Neural cell (in vitro differentiated cells): Measurements from ENCODE around the gene LPP. TPM values are rescaled to one million over a fixed set of nuclear protein-coding genes. Genes with fewer than 3 reads are reported as not detected.

Source experiments
- H2AFZ ChIP-seq: fragments of 200-600, 300-800 bp; sonication (generic), shearing (Covaris generic); 2 replicates; pipeline ENCODE4 v1.6.0; 2014; ENCODE audit warnings: low read depth, mild to moderate bottlenecking, antibody characterized with exemption, low read length, moderate library complexity
- H3F3A ChIP-seq: fragments of 200-600 bp; shearing (Covaris generic); 2 replicates; pipeline ENCODE4 v1.6.1; 2016; ENCODE audit warnings: mild to moderate bottlenecking, moderate library complexity, mixed read lengths, antibody characterized with exemption, low read length; ENCODE audit not compliant: insufficient read depth, poor library complexity, severe bottlenecking
- H3K27ac ChIP-seq: fragments of 200-600, 300-800 bp; sonication (generic), shearing (Covaris generic); 2 replicates; pipeline ENCODE4 v1.5.1; 2014; ENCODE audit warnings: mild to moderate bottlenecking, low read length, moderate library complexity
- H3K27me3 ChIP-seq: fragments of 300-800, 200-600 bp; sonication (generic), shearing (Covaris generic); 2 replicates; pipeline ENCODE4 v1.6.0; 2014; ENCODE audit warnings: mild to moderate bottlenecking, low read depth, low read length, moderate library complexity; ENCODE audit not compliant: insufficient read depth
- H3K36me3 ChIP-seq: fragments of 300-800, 200-600 bp; sonication (generic), shearing (Covaris generic); 2 replicates; pipeline ENCODE4 v1.5.1; 2014; ENCODE audit warnings: mild to moderate bottlenecking, antibody characterized with exemption, low read length, moderate library complexity; ENCODE audit not compliant: insufficient read depth
- H3K4me2 ChIP-seq: fragments of 300-800, 200-600 bp; sonication (generic), shearing (Covaris generic); 2 replicates; pipeline ENCODE4 v1.6.0; 2014; ENCODE audit warnings: mild to moderate bottlenecking, low read length
- H3K4me3 ChIP-seq: fragments of 300-800, 200-600 bp; sonication (generic), shearing (Covaris generic); 2 replicates; pipeline ENCODE4 v1.5.1; 2014; ENCODE audit warnings: mild to moderate bottlenecking, low read length, moderate library complexity
- H3K79me2 ChIP-seq: fragments of 200-600 bp; shearing (Covaris generic); replicated peaks from 2 replicates; pipeline ENCODE4 v1.6.0; 2014; ENCODE audit warnings: mild to moderate bottlenecking, low read length, moderate library complexity; ENCODE audit not compliant: insufficient read depth
- H3K9ac ChIP-seq: fragments of 300-800, 200-600 bp; sonication (generic), shearing (Covaris generic); 2 replicates; pipeline ENCODE4 v1.6.1; 2016; ENCODE audit warnings: mild to moderate bottlenecking, low read length, mixed read lengths
- H3K9me2 ChIP-seq: fragments of 200-600 bp; shearing (Covaris generic); 2 replicates; pipeline ENCODE4 v1.6.1; 2016; ENCODE audit warnings: mild to moderate bottlenecking, low read length, mixed read lengths; ENCODE audit not compliant: insufficient read depth
- H3K9me3 ChIP-seq: fragments of 200-600, 300-800 bp; sonication (generic), shearing (Covaris generic); 2 replicates; pipeline ENCODE4 v1.6.1; 2016; ENCODE audit warnings: mild to moderate bottlenecking, mixed run types, low read length, moderate library complexity, mixed read lengths
- H4K20me1 ChIP-seq: fragments of 200-600 bp; shearing (Covaris generic); 2 replicates; pipeline ENCODE4 v1.6.1; 2016; ENCODE audit warnings: mild to moderate bottlenecking, mixed run types; ENCODE audit not compliant: insufficient read depth
- CTCF ChIP-seq: fragments of 450-650 bp; IDR thresholded peaks from 2 replicates; pipeline ENCODE4 v1.5.1; 2014; ENCODE audit warnings: antibody characterized with exemption, mild to moderate bottlenecking, moderate library complexity; ENCODE audit not compliant: poor library complexity, severe bottlenecking
- EP300 ChIP-seq: fragments of 450-650 bp; conservative IDR thresholded peaks from 2 replicates; pipeline ENCODE4 v1.6.1; 2014; ENCODE audit warnings: antibody characterized with exemption, mild to moderate bottlenecking, moderate library complexity; ENCODE audit not compliant: poor library complexity, severe bottlenecking
- EZH2 ChIP-seq: fragments of 200-600, 300-800 bp; shearing (Covaris generic), sonication (generic); IDR thresholded peaks from 2 replicates; pipeline ENCODE4 v1.6.1; 2014; ENCODE audit warnings: antibody characterized with exemption, low read length, borderline replicate concordance, mild to moderate bottlenecking; ENCODE audit not compliant: insufficient read depth, poor library complexity, severe bottlenecking
- MXI1 ChIP-seq: fragments of 450-650 bp; conservative IDR thresholded peaks from 2 replicates; pipeline ENCODE4 v1.6.1; 2014; ENCODE audit warnings: antibody characterized with exemption, mild to moderate bottlenecking; ENCODE audit not compliant: poor library complexity, severe bottlenecking
- POLR2AphosphoS5 ChIP-seq: IDR thresholded peaks from 2 replicates; pipeline ENCODE4 v1.6.1; 2012
- RAD21 ChIP-seq: fragments of 450-650 bp; conservative IDR thresholded peaks from 2 replicates; pipeline ENCODE4 v1.6.1; 2014; ENCODE audit warnings: antibody characterized with exemption, mild to moderate bottlenecking, moderate library complexity
- REST ChIP-seq: IDR thresholded peaks from 2 replicates; pipeline ENCODE4 v1.6.1; 2012; ENCODE audit warnings: borderline replicate concordance
- SMC3 ChIP-seq: fragments of 450-650 bp; conservative IDR thresholded peaks from 2 replicates; pipeline ENCODE4 v1.6.1; 2014; ENCODE audit warnings: antibody characterized with exemption, mild to moderate bottlenecking, moderate library complexity; ENCODE audit not compliant: poor library complexity
- TAF1 ChIP-seq: IDR thresholded peaks from 2 replicates; pipeline ENCODE4 v1.6.1; 2012; ENCODE audit warnings: low read depth
- polyA plus RNA-seq: library from polyadenylated mRNA; depleted of rRNA; stranded (reverse); fragments of >200 nt; gene quantifications from 2 replicates; pipeline ENCODE4 v1.2.3, GENCODE V29; 2014

The LPP gene
- polyA plus RNA-seq, 1 donor from 2014 or later = 3.0 TPM

GRCh38 chr3:188682316-188682715 lies 528.4 kb downstream of the LPP start:
- Histone ChIP-seq H3K4me3 (no peak overlapping the region), H3K9me2 (no peaks in the 10 kb centered on the region), H3K79me2 (no peaks in the 10 kb centered on the region), H2AFZ (no peak overlapping the region), H3K9ac (no peak overlapping the region), H4K20me1 (no peaks in the 10 kb centered on the region), H3K4me2 (no peak overlapping the region), H3F3A (no peaks in the 10 kb centered on the region), H3K36me3 (no peaks in the 10 kb centered on the region), H3K27ac (no peak overlapping the region), H3K9me3 (no peaks in the 10 kb centered on the region), H3K27me3 (no peaks in the 10 kb centered on the region)
- TF ChIP-seq RAD21 (no peak), POLR2AphosphoS5 (no peak), REST (no peak), CTCF (no peak), SMC3 (no peak), EZH2 (no peak)

GRCh38 chr3:188683032-188683521 lies 529.1 kb downstream of the LPP start:
- no peaks in the 10 kb centered on the region for H3K79me2 ChIP-seq
- no peaks in the 10 kb centered on the region for H3K27me3 ChIP-seq
- no peak overlapping the region for H3K4me3 ChIP-seq
- no peak overlapping the region for H3K9ac ChIP-seq
- H3K4me2 ChIP-seq = no peak overlapping the region
- H2AFZ ChIP-seq = no peak overlapping the region
- no peaks in the 10 kb centered on the region for H3K9me2 ChIP-seq
- no peaks in the 10 kb centered on the region for H3F3A ChIP-seq
- H3K27ac ChIP-seq = no peak overlapping the region
- no peak for TF ChIP-seq EP300
- TF ChIP-seq EZH2 = no peak
- no peak for TF ChIP-seq CTCF
- no peak for TF ChIP-seq RAD21
- TF ChIP-seq REST = no peak
- TF ChIP-seq MXI1 = no peak
- no peak for TF ChIP-seq POLR2AphosphoS5
- no peak for TF ChIP-seq TAF1
- TF ChIP-seq SMC3 = no peak
- H4K20me1 ChIP-seq = no peaks in the 10 kb centered on the region
- no peaks in the 10 kb centered on the region for H3K9me3 ChIP-seq
- H3K36me3 ChIP-seq = no peaks in the 10 kb centered on the region
